Thyroid gland (tissue), 4 donors: ENCODE results near the gene FXYD7.

Experiments
- CTCF ChIP-seq, 6 experiments: fragments of 200-600 bp in 3 of 6; fragments of 450-650 bp in 3 of 6; sonication (generic) in 3 of 6; IDR thresholded peaks; one replicate each; pipeline ENCODE4 v1.5.1; 2016 to 2019; ENCODE audit warnings: antibody characterized with exemption in 6 of 6, mild to moderate bottlenecking in 2 of 6, inconsistent platforms in 1 of 6, moderate library complexity in 1 of 6
- POLR2A ChIP-seq, 2 donors: fragments of 450-650 bp; IDR thresholded peaks; one replicate each; pipeline ENCODE4 v1.6.1; 2017; ENCODE audit warnings: antibody characterized with exemption in 2 of 2, mild to moderate bottlenecking in 2 of 2, moderate library complexity in 1 of 2

- TF ChIP-seq CTCF (IDR thresholded peaks at IDR 0.05) (no peak), POLR2A (IDR thresholded peaks at IDR 0.05) (no peak)
Observed at GRCh38 chr19:35119578-35120155, 23.4 kb upstream of the FXYD7 start.
